Measurements from ENCODE around the gene OR4K14.

Gene OR4K14

GRCh38 chr14:20019257-20019865 lies at the start of gene OR4K14:
TSS of gene OR4K14 (minus strand) at chr14:20019307. CDS start at chr14:20015193, 4,114 bp downstream.
- no peak within 1 kb of the TSS for H3K27ac ChIP-seq
- H3K27me3 ChIP-seq (ENCODE audit: control insufficient read depth, insufficient read depth, low read length) = no peaks in the 10 kb centered on the region
- H3K79me2 ChIP-seq = no peaks in the 10 kb centered on the region
- no peaks in the 10 kb centered on the region for H3K4me1 ChIP-seq
- H3K9me3 ChIP-seq (ENCODE audit: control insufficient read depth, low read length) = no peaks in the 10 kb centered on the region
- no peak within 1 kb of the TSS for H3K4me3 ChIP-seq (ENCODE audit: low read depth, low read length)
- no peaks in the 10 kb centered on the region for H3K36me3 ChIP-seq (ENCODE audit: control insufficient read depth, insufficient read depth, low read length)
- no peak for TF ChIP-seq CTCF (IDR thresholded peaks at IDR 0.05)
- H3K4me2 ChIP-seq (ENCODE audit: low read length) = no peak within 1 kb of the TSS
- H3K9ac ChIP-seq = no peak within 1 kb of the TSS
- H2AFZ ChIP-seq = no peak within 1 kb of the TSS

GRCh38 chr14:20059745-20060144 lies 40.6 kb upstream of the OR4K14 start, which contains the start of gene OR4L1:
TSS of gene OR4L1 (plus strand) at chr14:20060045. CDS start at chr14:20060045, 0 bp downstream.
- Histone ChIP-seq H3K9me3 (ENCODE audit: control insufficient read depth, low read length) (no peaks in the 10 kb centered on the region), H3K27me3 (ENCODE audit: control insufficient read depth, insufficient read depth, low read length) (no peaks in the 10 kb centered on the region), H3K4me2 (ENCODE audit: low read length) (no peak within 1 kb of the TSS), H3K36me3 (ENCODE audit: control insufficient read depth, insufficient read depth, low read length) (no peaks in the 10 kb centered on the region), H3K4me1 (no peaks in the 10 kb centered on the region), H2AFZ (no peak within 1 kb of the TSS), H3K4me3 (ENCODE audit: low read depth, low read length) (no peak within 1 kb of the TSS), H3K27ac (no peak within 1 kb of the TSS), H3K79me2 (no peaks in the 10 kb centered on the region), H3K9ac (no peak within 1 kb of the TSS)
- no peak for TF ChIP-seq CTCF (IDR thresholded peaks at IDR 0.05)

- Histone ChIP-seq H3K9me3 (ENCODE audit: control insufficient read depth, low read length) (no peaks in the 10 kb centered on the region), H2AFZ (no peak overlapping the region), H3K4me3 (ENCODE audit: low read depth, low read length) (no peak overlapping the region), H3K27ac (no peak overlapping the region), H3K27me3 (ENCODE audit: control insufficient read depth, insufficient read depth, low read length) (no peaks in the 10 kb centered on the region), H3K9ac (no peak overlapping the region), H3K36me3 (ENCODE audit: control insufficient read depth, insufficient read depth, low read length) (no peaks in the 10 kb centered on the region), H3K79me2 (no peaks in the 10 kb centered on the region), H3K4me2 (ENCODE audit: low read length) (no peak overlapping the region), H3K4me1 (no peaks in the 10 kb centered on the region)
- no peak for TF ChIP-seq CTCF (IDR thresholded peaks at IDR 0.05)
Measured at GRCh38 chr14:20048202-20048601, 29.1 kb upstream of the OR4K14 start.

GRCh38 chr14:20044243-20044642 lies 25.1 kb upstream of the OR4K14 start:
- no peak overlapping the region for H2AFZ ChIP-seq
- no peak for TF ChIP-seq CTCF (IDR thresholded peaks at IDR 0.05)

GRCh38 chr14:20035938-20036337 lies 16.8 kb upstream of the OR4K14 start, which contains the start of gene OR4K13:
TSS of gene OR4K13 (minus strand) at chr14:20036038. CDS start at chr14:20034758, 1,280 bp downstream.
- no peak within 1 kb of the TSS for H2AFZ ChIP-seq
- H3K36me3 ChIP-seq (ENCODE audit: control insufficient read depth, insufficient read depth, low read length) = no peaks in the 10 kb centered on the region
- no peaks in the 10 kb centered on the region for H3K27me3 ChIP-seq (ENCODE audit: control insufficient read depth, insufficient read depth, low read length)
- H3K9ac ChIP-seq = no peak within 1 kb of the TSS
- H3K79me2 ChIP-seq = no peaks in the 10 kb centered on the region
- H3K4me3 ChIP-seq (ENCODE audit: low read depth, low read length) = no peak within 1 kb of the TSS
- no peaks in the 10 kb centered on the region for H3K4me1 ChIP-seq
- H3K9me3 ChIP-seq (ENCODE audit: control insufficient read depth, low read length) = no peaks in the 10 kb centered on the region
- no peak for TF ChIP-seq CTCF (IDR thresholded peaks at IDR 0.05)
- no peak within 1 kb of the TSS for H3K27ac ChIP-seq
- no peak within 1 kb of the TSS for H3K4me2 ChIP-seq (ENCODE audit: low read length)

More at GRCh38 chr14:20044243-20044642, 25.1 kb upstream of the OR4K14 start:
- no peak overlapping the region for H3K9ac ChIP-seq
- H3K4me2 ChIP-seq (ENCODE audit: low read length) = no peak overlapping the region
- no peaks in the 10 kb centered on the region for H3K9me3 ChIP-seq (ENCODE audit: control insufficient read depth, low read length)
- H3K36me3 ChIP-seq (ENCODE audit: control insufficient read depth, insufficient read depth, low read length) = no peaks in the 10 kb centered on the region
- H3K4me3 ChIP-seq (ENCODE audit: low read depth, low read length) = no peak overlapping the region
- no peaks in the 10 kb centered on the region for H3K27me3 ChIP-seq (ENCODE audit: control insufficient read depth, insufficient read depth, low read length)
- no peaks in the 10 kb centered on the region for H3K4me1 ChIP-seq
- no peak overlapping the region for H3K27ac ChIP-seq
- H3K79me2 ChIP-seq = no peaks in the 10 kb centered on the region

Data from parathyroid adenoma (tissue), 2 donors.